ENCODE measurements around the gene QTRT2. TPM values are rescaled to one million over a fixed set of nuclear protein-coding genes. Genes with fewer than 3 reads are reported as not detected.

QTRT2 gene
- total RNA-seq, 1 experiment from 2014 or later = 51.6 TPM

DNA sequence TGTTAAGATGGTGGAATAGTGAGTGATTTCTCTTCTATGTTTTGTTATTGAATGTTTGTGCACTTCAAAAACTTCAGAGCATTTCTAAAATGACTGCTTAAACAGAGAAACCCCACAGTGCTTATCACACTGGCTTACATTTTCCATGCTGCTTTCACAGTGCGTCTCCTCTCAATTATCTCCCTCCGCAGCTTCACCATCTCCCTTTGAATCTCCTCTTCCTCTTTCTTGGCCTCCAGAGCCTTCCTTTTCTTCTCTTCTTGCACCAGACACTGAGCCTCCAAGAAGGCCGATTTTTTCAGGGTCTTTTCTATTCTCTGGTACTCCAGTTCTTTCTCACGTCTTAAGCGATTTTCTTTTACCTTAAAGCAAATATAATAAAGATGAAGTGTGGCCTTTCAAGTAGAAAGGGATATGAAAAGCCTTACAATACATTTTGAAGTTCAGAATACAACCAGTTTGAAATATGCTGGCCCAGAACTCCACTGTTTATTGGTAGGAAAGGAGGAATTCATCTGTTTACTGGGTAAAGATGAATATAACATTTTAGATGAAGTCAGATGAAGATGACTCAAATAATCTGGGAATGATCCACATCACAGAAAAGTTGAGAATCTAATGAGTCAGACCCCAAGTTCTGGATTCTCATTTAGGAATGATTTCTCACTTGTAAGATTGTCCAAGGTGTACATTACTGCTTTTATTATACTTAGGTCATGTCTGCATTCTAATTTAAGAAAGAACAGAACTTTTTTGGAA is 21.6 kb upstream of the QTRT2 start:
- no peak for TF ChIP-seq SIN3A (IDR thresholded peaks at IDR 0.05; ENCODE audit: borderline replicate concordance, insufficient read depth, low read depth, low read length)
- TF ChIP-seq TCF7L2 (IDR thresholded peaks at IDR 0.05; ENCODE audit: low read depth, low read length) = no peak
- TF ChIP-seq, protein P1, sequence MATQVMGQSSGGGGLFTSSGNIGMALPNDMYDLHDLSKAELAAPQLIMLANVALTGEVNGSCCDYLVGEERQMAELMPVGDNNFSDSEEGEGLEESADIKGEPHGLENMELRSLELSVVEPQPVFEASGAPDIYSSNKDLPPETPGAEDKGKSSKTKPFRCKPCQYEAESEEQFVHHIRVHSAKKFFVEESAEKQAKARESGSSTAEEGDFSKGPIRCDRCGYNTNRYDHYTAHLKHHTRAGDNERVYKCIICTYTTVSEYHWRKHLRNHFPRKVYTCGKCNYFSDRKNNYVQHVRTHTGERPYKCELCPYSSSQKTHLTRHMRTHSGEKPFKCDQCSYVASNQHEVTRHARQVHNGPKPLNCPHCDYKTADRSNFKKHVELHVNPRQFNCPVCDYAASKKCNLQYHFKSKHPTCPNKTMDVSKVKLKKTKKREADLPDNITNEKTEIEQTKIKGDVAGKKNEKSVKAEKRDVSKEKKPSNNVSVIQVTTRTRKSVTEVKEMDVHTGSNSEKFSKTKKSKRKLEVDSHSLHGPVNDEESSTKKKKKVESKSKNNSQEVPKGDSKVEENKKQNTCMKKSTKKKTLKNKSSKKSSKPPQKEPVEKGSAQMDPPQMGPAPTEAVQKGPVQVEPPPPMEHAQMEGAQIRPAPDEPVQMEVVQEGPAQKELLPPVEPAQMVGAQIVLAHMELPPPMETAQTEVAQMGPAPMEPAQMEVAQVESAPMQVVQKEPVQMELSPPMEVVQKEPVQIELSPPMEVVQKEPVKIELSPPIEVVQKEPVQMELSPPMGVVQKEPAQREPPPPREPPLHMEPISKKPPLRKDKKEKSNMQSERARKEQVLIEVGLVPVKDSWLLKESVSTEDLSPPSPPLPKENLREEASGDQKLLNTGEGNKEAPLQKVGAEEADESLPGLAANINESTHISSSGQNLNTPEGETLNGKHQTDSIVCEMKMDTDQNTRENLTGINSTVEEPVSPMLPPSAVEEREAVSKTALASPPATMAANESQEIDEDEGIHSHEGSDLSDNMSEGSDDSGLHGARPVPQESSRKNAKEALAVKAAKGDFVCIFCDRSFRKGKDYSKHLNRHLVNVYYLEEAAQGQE (IDR thresholded peaks at IDR 0.05; ENCODE audit: insufficient read depth in 1 of 2, low read depth in 2 of 2, low read length in 1 of 2) = no peak
- no peak for TF ChIP-seq POLR2AphosphoS5 (IDR thresholded peaks at IDR 0.05; ENCODE audit: low read depth, low read length)
- TF ChIP-seq, protein P2, sequence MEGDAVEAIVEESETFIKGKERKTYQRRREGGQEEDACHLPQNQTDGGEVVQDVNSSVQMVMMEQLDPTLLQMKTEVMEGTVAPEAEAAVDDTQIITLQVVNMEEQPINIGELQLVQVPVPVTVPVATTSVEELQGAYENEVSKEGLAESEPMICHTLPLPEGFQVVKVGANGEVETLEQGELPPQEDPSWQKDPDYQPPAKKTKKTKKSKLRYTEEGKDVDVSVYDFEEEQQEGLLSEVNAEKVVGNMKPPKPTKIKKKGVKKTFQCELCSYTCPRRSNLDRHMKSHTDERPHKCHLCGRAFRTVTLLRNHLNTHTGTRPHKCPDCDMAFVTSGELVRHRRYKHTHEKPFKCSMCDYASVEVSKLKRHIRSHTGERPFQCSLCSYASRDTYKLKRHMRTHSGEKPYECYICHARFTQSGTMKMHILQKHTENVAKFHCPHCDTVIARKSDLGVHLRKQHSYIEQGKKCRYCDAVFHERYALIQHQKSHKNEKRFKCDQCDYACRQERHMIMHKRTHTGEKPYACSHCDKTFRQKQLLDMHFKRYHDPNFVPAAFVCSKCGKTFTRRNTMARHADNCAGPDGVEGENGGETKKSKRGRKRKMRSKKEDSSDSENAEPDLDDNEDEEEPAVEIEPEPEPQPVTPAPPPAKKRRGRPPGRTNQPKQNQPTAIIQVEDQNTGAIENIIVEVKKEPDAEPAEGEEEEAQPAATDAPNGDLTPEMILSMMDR (IDR thresholded peaks at IDR 0.05) = no peak
- Histone ChIP-seq H3K9me3 (ENCODE audit: control insufficient read depth, insufficient read depth, low read depth, low read length) (no peaks in the 10 kb centered on the region), H3K4me3 (ENCODE audit: low read depth in 2 of 2, low read length in 2 of 2) (no peak overlapping the region), H3K27ac (ENCODE audit: low read length) (no peak overlapping the region), H3K4me1 (ENCODE audit: control insufficient read depth, insufficient read depth, low read length) (no peaks in the 10 kb centered on the region), H3K27me3 (ENCODE audit: control insufficient read depth, insufficient read depth, low read length) (no peaks in the 10 kb centered on the region), H3K36me3 (ENCODE audit: control insufficient read depth, insufficient read depth, low read length) (no peaks in the 10 kb centered on the region)
- CTCF ChIA-PET = no interaction called here
- ATAC-seq (no peak), DNase-seq (ENCODE audit: low read depth, low spot score) (no peak)
- in situ Hi-C loops (cut with HindIII; ENCODE audit: low pct_unique_long_range_greater_than_20kb, low sequenced_read_pairs) (no loop called here), intact Hi-C loops (cut with micrococcal nuclease; ENCODE audit: unreplicated experiment) (no loop called here)
- POLR2A ChIA-PET = no interaction called here
- no TSS peak for BruUV-seq (replicated peaks)

DNA sequence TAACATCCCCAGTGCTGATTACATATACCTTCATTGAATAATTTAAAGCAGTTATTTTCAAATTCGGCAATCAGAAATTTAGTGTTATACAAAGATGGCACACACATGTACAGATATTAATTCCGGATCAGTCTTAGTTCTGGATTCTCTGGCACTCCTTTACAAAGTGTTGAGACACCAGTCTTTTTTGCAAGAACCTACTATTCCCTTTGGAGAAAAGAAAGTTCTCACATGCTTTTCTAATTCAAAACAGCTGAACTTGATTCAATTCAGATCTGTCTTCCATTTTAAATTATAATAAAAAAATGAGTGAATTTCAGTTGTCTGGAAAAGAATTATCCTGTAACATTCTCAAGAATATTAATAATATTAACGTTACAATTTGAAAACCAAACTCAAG is 20.6 kb upstream of the QTRT2 start:
- no peaks in the 10 kb centered on the region for H3K9me3 ChIP-seq (ENCODE audit: control insufficient read depth, insufficient read depth, low read depth, low read length)
- BruUV-seq (replicated peaks) = no TSS peak
- DNase-seq (ENCODE audit: low read depth, low spot score) = no peak
- CTCF ChIA-PET = no interaction called here
- H3K27me3 ChIP-seq (ENCODE audit: control insufficient read depth, insufficient read depth, low read length) = no peaks in the 10 kb centered on the region
- intact Hi-C loops (cut with micrococcal nuclease; ENCODE audit: unreplicated experiment) = no loop called here
- ATAC-seq = no peak
- H3K27ac ChIP-seq (ENCODE audit: low read length) = no peak overlapping the region
- POLR2A ChIA-PET = no interaction called here
- H3K4me3 ChIP-seq (ENCODE audit: low read depth in 2 of 2, low read length in 2 of 2) = no peak overlapping the region
- no peaks in the 10 kb centered on the region for H3K36me3 ChIP-seq (ENCODE audit: control insufficient read depth, insufficient read depth, low read length)
- in situ Hi-C loops (cut with HindIII; ENCODE audit: low pct_unique_long_range_greater_than_20kb, low sequenced_read_pairs) = no loop called here
- no peak for TF ChIP-seq TCF7L2 (IDR thresholded peaks at IDR 0.05; ENCODE audit: low read depth, low read length)
- TF ChIP-seq SIN3A (IDR thresholded peaks at IDR 0.05; ENCODE audit: borderline replicate concordance, insufficient read depth, low read depth, low read length) = no peak
- TF ChIP-seq POLR2AphosphoS5 (IDR thresholded peaks at IDR 0.05; ENCODE audit: low read depth, low read length) = no peak
- TF ChIP-seq, protein P2 (IDR thresholded peaks at IDR 0.05) = no peak
- TF ChIP-seq, protein P1 (IDR thresholded peaks at IDR 0.05; ENCODE audit: insufficient read depth in 1 of 2, low read depth in 2 of 2, low read length in 1 of 2) = no peak
- no peaks in the 10 kb centered on the region for H3K4me1 ChIP-seq (ENCODE audit: control insufficient read depth, insufficient read depth, low read length)

All from Panc1 (cell line).